Naive thymus-derived CD4-positive, alpha-beta T cell (primary cell): ENCODE measurements around the gene KRTAP10-3. TPM values are rescaled to one million over a fixed set of nuclear protein-coding genes. Genes with fewer than 3 reads are reported as not detected.
A peak's percentile ranks its signal among the peaks of the same experiment; 100 is the strongest.

Experiments used
- ATAC-seq: fragments of 150-1000 bp; cut with Tn5 transposase; 2 replicates; pipeline ENCODE4 v1.10.0; 2021; ENCODE audit warnings: mild to moderate bottlenecking, moderate library complexity
- CTCF ChIA-PET: fragments of 350-600 bp; sonication (Branson Sonifier 250); formaldehyde crosslinking; loops from one replicate; lab custom pipeline; 2021; ENCODE audit warnings: antibody characterized with exemption; lab: Charles Lee
- POLR2A ChIA-PET: fragments of 350-600 bp; sonication (Branson Sonifier 250); formaldehyde crosslinking; loops from one replicate; lab custom pipeline; 2021; ENCODE audit warnings: antibody characterized with exemption, inconsistent platforms; lab: Charles Lee
- DNase-seq, 9 donors: peaks; one replicate each; pipeline versions ENCODE4 v3.0.0 to v3.0.0-alpha.2; 2020 to 2022; ENCODE audit warnings: mixed read lengths in 1 of 9
- H3K27ac ChIP-seq: one replicate; pipeline ENCODE4 v1.7.0; 2013; ENCODE audit warnings: mild to moderate bottlenecking, low read depth, low read length, moderate library complexity
- H3K27me3 ChIP-seq, 2 donors: one replicate each; pipeline ENCODE4 v1.7.0; 2013; ENCODE audit warnings: low read length in 2 of 2, mild to moderate bottlenecking in 2 of 2, moderate library complexity in 2 of 2; ENCODE audit not compliant: control insufficient read depth in 2 of 2, insufficient read depth in 2 of 2
- H3K36me3 ChIP-seq, 3 experiments: 1 replicate in 2 of 3; 2 replicates in 1 of 3; pipeline ENCODE4 v1.7.0; 2013; ENCODE audit warnings: low read length in 3 of 3, mild to moderate bottlenecking in 3 of 3, moderate library complexity in 1 of 3; ENCODE audit not compliant: insufficient read depth in 3 of 3, control insufficient read depth in 2 of 3
- H3K4me1 ChIP-seq, 2 donors: one replicate each; pipeline ENCODE4 v1.7.0; 2013; ENCODE audit warnings: low read length in 2 of 2, mild to moderate bottlenecking in 2 of 2, moderate library complexity in 1 of 2; ENCODE audit not compliant: control insufficient read depth in 2 of 2, insufficient read depth in 2 of 2
- H3K4me3 ChIP-seq: 2 replicates; pipeline ENCODE4 v1.7.0; 2013; ENCODE audit warnings: mild to moderate bottlenecking, low read length
- H3K9me3 ChIP-seq, 3 experiments: 1 replicate in 2 of 3; 2 replicates in 1 of 3; pipeline ENCODE4 v1.7.0; 2013; ENCODE audit warnings: low read length in 3 of 3; ENCODE audit not compliant: control insufficient read depth in 2 of 3
- H3K27ac Mint-ChIP-seq, 9 donors: one replicate each; pipeline ENCODE4 v1.8.0; 2020 to 2022; ENCODE audit warnings: mixed read lengths in 9 of 9, mild to moderate bottlenecking in 8 of 9, moderate library complexity in 5 of 9, inconsistent platforms in 2 of 9
- H3K27me3 Mint-ChIP-seq, 5 donors: one replicate each; pipeline ENCODE4 v1.8.0; 2021 to 2022; ENCODE audit warnings: mixed read lengths in 5 of 5, mild to moderate bottlenecking in 1 of 5
- H3K36me3 Mint-ChIP-seq, 5 donors: one replicate each; pipeline ENCODE4 v1.8.0; 2020 to 2022; ENCODE audit warnings: mixed read lengths in 5 of 5, mild to moderate bottlenecking in 3 of 5, inconsistent platforms in 1 of 5
- H3K4me1 Mint-ChIP-seq, 7 donors: one replicate each; pipeline ENCODE4 v1.8.0; 2020 to 2022; ENCODE audit warnings: mixed read lengths in 7 of 7, mild to moderate bottlenecking in 3 of 7, inconsistent platforms in 1 of 7
- H3K4me3 Mint-ChIP-seq, 10 donors: one replicate each; pipeline ENCODE4 v1.8.0; 2020 to 2022; ENCODE audit warnings: mild to moderate bottlenecking in 10 of 10, mixed read lengths in 10 of 10, moderate library complexity in 6 of 10, inconsistent platforms in 2 of 10
- H3K9me3 Mint-ChIP-seq, 11 donors: one replicate each; pipeline ENCODE4 v1.8.0; 2020 to 2022; ENCODE audit warnings: mixed read lengths in 11 of 11, mild to moderate bottlenecking in 4 of 11, inconsistent platforms in 1 of 11, moderate library complexity in 1 of 11
- intact Hi-C, 2 donors: fragments of 100-400 bp; cut with micrococcal nuclease; formaldehyde crosslinking; loops; one replicate each; pipeline ENCODE4 v1.15.1; 2023
- polyA plus RNA-seq, 2 donors: library from polyadenylated mRNA; unstranded; fragments of 300-500 nt; fragmentation: Illumina TruSeq; gene quantifications; one replicate each; pipeline ENCODE4 v1.2.3, GENCODE V29; 2021
- total RNA-seq, 6 experiments: library from RNA in 5 of 6; stranded (reverse) in 5 of 6; gene quantifications; 1 replicate in 5 of 6; 2 replicates in 1 of 6; pipeline ENCODE4 v1.2.3 and lab custom pipeline; 2021 to 2026

KRTAP10-3 gene
- total and polyA plus RNA-seq, 7 experiments from 2014 or later: not detected

- Histone ChIP-seq H3K27me3 (no peaks in the 10 kb centered on the region), H3K4me1 (peaks cover 7 to 13% of the 10 kb centered on the region in 2 donors), H3K4me3 (no peak overlapping the region), H3K9me3 (no peaks in the 10 kb centered on the region), H3K36me3 (no peaks in the 10 kb centered on the region), H3K27ac (no peak overlapping the region)
- CTCF ChIA-PET: interaction anchor here (1.1 to 9.1 kb wide), 4 partner anchors 106 to 281 kb away, joined by 3 to 111 read pairs (median 36); no protein-coding TSS in a partner anchor
- ATAC-seq (no peak), DNase-seq (no peak)
- H3K9me3 Mint-ChIP-seq: peaks cover 0 to 1% (median 0%) of the 10 kb centered on the region in 11 donors
- H3K4me3 Mint-ChIP-seq: no peak overlapping the region
- intact Hi-C loops: loop anchor here in 1 of 2 donors (5.0 kb wide), 2 partner anchors 35 to 415 kb away; no protein-coding TSS in a partner anchor
- no peaks in the 10 kb centered on the region for H3K27me3 Mint-ChIP-seq
- no peaks in the 10 kb centered on the region for H3K36me3 Mint-ChIP-seq
- POLR2A ChIA-PET: no interaction called here
- H3K4me1 Mint-ChIP-seq: peaks cover 0 to 10% (median under 1%) of the 10 kb centered on the region in 7 donors
- H3K27ac Mint-ChIP-seq: peak overlapping the region in 2 of 9 donors; percentile 33 to 67
These were observed 45.9 kb downstream of the KRTAP10-3 start for GRCh38 chr21:44512496-44513388.

DNA sequence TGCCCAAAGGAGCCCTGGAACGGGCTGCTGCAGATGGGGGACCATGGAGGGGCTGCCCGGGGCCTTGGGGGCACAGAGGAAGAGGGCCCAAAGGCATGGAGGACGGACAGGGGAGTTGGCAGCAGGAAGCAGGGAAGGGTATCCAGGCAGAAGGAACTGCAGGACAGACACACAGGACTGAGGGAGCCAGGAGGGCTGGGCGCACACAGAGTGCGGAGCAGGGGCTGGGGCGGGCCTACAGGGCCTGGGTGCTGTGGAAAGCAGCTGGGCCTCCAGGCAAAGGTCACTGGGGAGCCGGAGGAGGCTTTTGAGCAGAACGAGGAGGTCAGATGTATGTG, 46.7 kb downstream of the KRTAP10-3 start:
- CTCF ChIA-PET: interaction anchor here (0.7 to 9.1 kb wide), 5 partner anchors 10 to 430 kb away, joined by 3 to 111 read pairs (median 9); partner anchors contain the start of gene UBE2G2
- no peak overlapping the region for H3K4me3 Mint-ChIP-seq
- H3K27ac Mint-ChIP-seq: peak overlapping the region in 1 of 9 donors; percentile 14
- Histone ChIP-seq H3K27ac (no peak overlapping the region), H3K4me1 (peaks cover 7 to 13% of the 10 kb centered on the region in 2 donors), H3K9me3 (no peaks in the 10 kb centered on the region), H3K4me3 (no peak overlapping the region), H3K36me3 (no peaks in the 10 kb centered on the region), H3K27me3 (no peaks in the 10 kb centered on the region)
- no peaks in the 10 kb centered on the region for H3K36me3 Mint-ChIP-seq
- intact Hi-C loops: loop anchor here (1.0 to 5.0 kb wide), 4 partner anchors 35 to 415 kb away; partner anchors contain the start of gene KRTAP12-3 (in 1 of the 2)
- ATAC-seq: no peak
- H3K4me1 Mint-ChIP-seq: peaks cover 0 to 4% (median 0%) of the 10 kb centered on the region in 7 donors
- DNase-seq: no peak
- H3K27me3 Mint-ChIP-seq: no peaks in the 10 kb centered on the region
- POLR2A ChIA-PET: interaction anchor here (1.5 kb wide), 1 partner anchor 198 kb away, joined by 3 read pairs; no protein-coding TSS in a partner anchor
- H3K9me3 Mint-ChIP-seq: peaks cover 0 to 1% (median 0%) of the 10 kb centered on the region in 11 donors

DNA sequence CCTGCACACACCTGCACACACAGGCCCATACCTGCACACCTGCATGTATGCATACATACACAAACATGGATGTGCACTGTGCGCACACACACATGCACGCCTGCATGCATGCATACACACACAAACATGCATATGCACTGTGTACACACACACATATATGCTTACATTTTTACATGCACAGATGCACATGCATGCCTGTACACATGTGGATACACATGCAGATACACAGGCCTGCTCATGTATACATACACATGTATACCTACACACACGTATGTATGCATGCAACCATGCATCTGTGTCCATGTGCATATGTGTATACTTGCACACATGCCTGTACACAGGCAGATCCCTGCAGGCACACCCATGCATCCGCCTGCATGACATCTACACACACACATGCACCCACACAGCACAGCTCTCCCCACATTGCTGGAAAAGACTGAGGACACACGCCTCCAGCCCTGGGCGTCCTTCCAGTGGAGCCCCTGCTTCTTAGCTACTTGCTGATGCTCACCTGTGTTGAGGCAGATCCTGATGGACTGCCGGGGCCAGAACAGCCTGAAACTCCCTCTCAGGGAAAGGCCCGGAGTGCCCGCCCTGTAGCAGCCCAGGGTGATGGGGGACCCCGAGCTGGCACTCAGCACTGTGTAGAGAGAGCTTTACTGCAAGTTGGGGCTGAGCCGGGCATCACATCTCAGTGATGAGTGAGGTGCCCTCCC, 47.2 kb downstream of the KRTAP10-3 start:
- H3K9me3 Mint-ChIP-seq: peaks cover 0 to 1% (median 0%) of the 10 kb centered on the region in 11 donors
- H3K4me1 Mint-ChIP-seq: peaks cover 0 to 4% (median 0%) of the 10 kb centered on the region in 7 donors
- intact Hi-C loops: loop anchor here (1.0 to 5.0 kb wide), 4 partner anchors 36 to 416 kb away; partner anchors contain the start of gene KRTAP12-3 (in 1 of the 2)
- H3K27me3 Mint-ChIP-seq: no peaks in the 10 kb centered on the region
- H3K4me1 ChIP-seq: peaks cover 7 to 13% of the 10 kb centered on the region in 2 donors
- H3K27ac Mint-ChIP-seq: peak overlapping the region in 3 of 9 donors; percentile 6 to 41 (median 14)
- no peak for DNase-seq
- no peaks in the 10 kb centered on the region for H3K36me3 Mint-ChIP-seq
- H3K27ac ChIP-seq: no peak overlapping the region
- no peaks in the 10 kb centered on the region for H3K27me3 ChIP-seq
- H3K9me3 ChIP-seq: no peaks in the 10 kb centered on the region
- no peaks in the 10 kb centered on the region for H3K36me3 ChIP-seq
- H3K4me3 Mint-ChIP-seq: peak overlapping the region in 8 of 10 donors; percentile 12 to 75 (median 64)
- no peak for ATAC-seq
- ChIA-PET POLR2A (interaction anchor here (1.0 to 1.5 kb wide), 3 partner anchors 146 to 231 kb away, joined by 3 to 10 read pairs (median 3); partner anchors contain the start of gene KRTAP12-3), CTCF (interaction anchor here (0.5 to 9.1 kb wide), 26 partner anchors 10 to 1533 kb away, joined by 3 to 111 read pairs (median 3); partner anchors contain the start of genes KRTAP10-11, KRTAP10-5, KRTAP12-3 and UBE2G2)
- H3K4me3 ChIP-seq: peak overlapping the region; percentile 64

GRCh38 chr21:44510508-44511218, 47.9 kb downstream of the KRTAP10-3 start:
- H3K27ac ChIP-seq: no peak overlapping the region
- intact Hi-C loops: loop anchor here (1.0 to 5.0 kb wide), 6 partner anchors 37 to 417 kb away; partner anchors contain the start of gene KRTAP12-3 (in 1 of the 2)
- H3K4me3 ChIP-seq: peak overlapping the region; percentile 64
- Mint-ChIP-seq H3K9me3 (peaks cover 0 to under 1% (median 0%) of the 10 kb centered on the region in 11 donors), H3K27me3 (no peaks in the 10 kb centered on the region), H3K4me1 (peaks cover 0 to 3% (median 0%) of the 10 kb centered on the region in 7 donors), H3K4me3 (peak overlapping the region in 9 of 10 donors; percentile 58 to 75 (median 65)), H3K27ac (peak overlapping the region in 3 of 9 donors; percentile 6 to 41 (median 38)), H3K36me3 (no peaks in the 10 kb centered on the region)
- no peaks in the 10 kb centered on the region for H3K27me3 ChIP-seq
- ChIA-PET POLR2A (interaction anchor here (1.0 to 1.5 kb wide), 3 partner anchors 147 to 232 kb away, joined by 3 to 10 read pairs (median 3); partner anchors contain the start of gene KRTAP12-3), CTCF (interaction anchor here (0.5 to 9.1 kb wide), 34 partner anchors 9 to 1534 kb away, joined by 3 to 111 read pairs (median 3); partner anchors contain the start of genes KRTAP10-11, KRTAP10-12, KRTAP10-5 and KRTAP12-3)
- H3K4me1 ChIP-seq: peaks cover 7 to 13% of the 10 kb centered on the region in 2 donors
- no peaks in the 10 kb centered on the region for H3K9me3 ChIP-seq
- peak; percentile 87 for ATAC-seq
- H3K36me3 ChIP-seq: no peaks in the 10 kb centered on the region
- DNase-seq: peak; percentile 65 to 95 (median 85)

DNA sequence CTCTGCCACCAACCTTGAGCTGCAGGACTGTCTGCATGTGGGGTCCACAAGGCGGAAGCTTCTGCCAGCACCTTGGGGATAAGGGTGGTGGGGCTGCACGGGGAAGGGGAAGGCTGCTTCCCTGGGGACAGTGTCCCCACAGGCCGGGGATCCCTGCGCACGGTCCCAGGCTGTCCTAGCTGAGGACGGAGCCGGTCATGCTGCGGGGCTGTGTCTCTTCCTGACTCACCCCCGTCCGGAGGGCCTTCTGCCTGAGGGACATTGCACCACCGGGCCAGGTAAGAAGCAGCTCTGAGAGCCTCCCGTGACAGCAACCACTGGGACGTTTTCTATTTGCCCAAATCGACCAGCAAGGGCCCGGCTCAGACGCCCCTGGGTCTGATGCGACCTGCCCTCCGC, 48.5 kb downstream of the KRTAP10-3 start:
- no peak for ATAC-seq

More for the DNA sequence above, 48.5 kb downstream of the KRTAP10-3 start:
- Mint-ChIP-seq H3K4me1 (no peaks in the 10 kb centered on the region), H3K27me3 (no peaks in the 10 kb centered on the region), H3K36me3 (no peaks in the 10 kb centered on the region), H3K4me3 (peak overlapping the region in 4 of 10 donors; percentile 63 to 70 (median 65)), H3K27ac (no peak overlapping the region), H3K9me3 (no peaks in the 10 kb centered on the region)
- DNase-seq: no peak
- ChIA-PET POLR2A (interaction anchor here (1.0 to 1.5 kb wide), 3 partner anchors 148 to 232 kb away, joined by 3 to 10 read pairs (median 3); partner anchors contain the start of gene KRTAP12-3), CTCF (interaction anchor here (0.6 to 9.1 kb wide), 23 partner anchors 9 to 371 kb away, joined by 3 to 111 read pairs (median 3); partner anchors contain the start of genes KRTAP10-11, KRTAP10-12, KRTAP10-5 and KRTAP12-3)
- Histone ChIP-seq H3K36me3 (no peaks in the 10 kb centered on the region), H3K27ac (no peak overlapping the region), H3K4me1 (peaks cover 7 to 13% of the 10 kb centered on the region in 2 donors), H3K9me3 (no peaks in the 10 kb centered on the region), H3K27me3 (no peaks in the 10 kb centered on the region), H3K4me3 (peak overlapping the region; percentile 64)
- intact Hi-C loops: loop anchor here (1.0 to 5.0 kb wide), 6 partner anchors 37 to 417 kb away; partner anchors contain the start of gene KRTAP12-3 (in 1 of the 2)
